DMS53 (cell line): Measurements from ENCODE around the gene KRTAP20-3.

Source experiments
- DNase-seq: peaks from one replicate; lab custom pipeline; 2025; lab: John Stamatoyannopoulos, UW

KRTAP20-3 gene

GRCh38 chr21:30684506-30684905 is 41.8 kb downstream of the KRTAP20-3 start:
- DNase-seq: no peak

GRCh38 chr21:30689822-30690221 is 47.2 kb downstream of the KRTAP20-3 start:
- no peak for DNase-seq
